WTC11 (cell line): ENCODE data around the gene GATA6. TPM values are rescaled to one million over a fixed set of nuclear protein-coding genes. Genes with fewer than 3 reads are reported as not detected.
A peak's percentile ranks its signal among the peaks of the same experiment; 100 is the strongest.

Experiments used
- ATAC-seq: fragments of 200-7000 bp; cut with Tn5 transposase; 2 replicates; pipeline ENCODE4 v1.10.0; 2021; ENCODE audit warnings: mild to moderate bottlenecking, moderate library complexity
- CTCF ChIA-PET: fragments of 300-600 bp; sonication (Branson Sonifier 250); formaldehyde crosslinking; loops from one replicate; lab custom pipeline; 2021; ENCODE audit warnings: antibody characterized with exemption; lab: Charles Lee
- POLR2A ChIA-PET: fragments of 350-600 bp; sonication (Branson Sonifier 250); formaldehyde crosslinking; loops from one replicate; lab custom pipeline; 2021; ENCODE audit warnings: antibody characterized with exemption; lab: Charles Lee
- DNase-seq: peaks from one replicate; pipeline ENCODE4 v3.0.0; 2021; ENCODE audit warnings: low spot score
- H3K27ac Mint-ChIP-seq: 2 replicates; pipeline ENCODE4 v1.8.0; 2021; ENCODE audit warnings: mixed read lengths
- H3K27me3 Mint-ChIP-seq: 2 replicates; pipeline ENCODE4 v1.8.0; 2021; ENCODE audit warnings: low read depth, mild to moderate bottlenecking, moderate library complexity, mixed read lengths
- H3K36me3 Mint-ChIP-seq: 2 replicates; pipeline ENCODE4 v1.8.0; 2021; ENCODE audit warnings: mixed read lengths
- H3K4me1 Mint-ChIP-seq: 2 replicates; pipeline ENCODE4 v1.8.0; 2022; ENCODE audit warnings: mixed read lengths
- H3K4me3 Mint-ChIP-seq: 2 replicates; pipeline ENCODE4 v1.8.0; 2021; ENCODE audit warnings: mild to moderate bottlenecking, moderate library complexity, mixed read lengths
- H3K9me3 Mint-ChIP-seq: 2 replicates; pipeline ENCODE4 v1.8.0; 2021; ENCODE audit warnings: mixed read lengths
- ELF4 ChIP-seq: sonication (generic); formaldehyde crosslinking; IDR thresholded peaks from 2 replicates; pipeline ENCODE4 v1.8.1; 2022; ENCODE audit warnings: low read depth, mild to moderate bottlenecking, moderate library complexity, missing genetic modification reagents
- ESRRA ChIP-seq: sonication (generic); formaldehyde crosslinking; IDR thresholded peaks from 2 replicates; pipeline ENCODE4 v1.8.1; 2022; ENCODE audit warnings: mild to moderate bottlenecking, missing genetic modification reagents, borderline replicate concordance
- ETV6 ChIP-seq: sonication (generic); formaldehyde crosslinking; IDR thresholded peaks from 2 replicates; pipeline ENCODE4 v1.8.1; 2022; ENCODE audit warnings: mild to moderate bottlenecking, missing genetic modification reagents
- MYBL2 ChIP-seq: sonication (generic); formaldehyde crosslinking; IDR thresholded peaks from 2 replicates; pipeline ENCODE4 v1.8.1; 2023; ENCODE audit warnings: mild to moderate bottlenecking, moderate library complexity, missing genetic modification reagents
- NFE2L1 ChIP-seq: sonication (generic); formaldehyde crosslinking; IDR thresholded peaks from 2 replicates; pipeline ENCODE4 v1.8.1; 2023; ENCODE audit warnings: missing genetic modification reagents
- NFYB ChIP-seq: sonication (generic); formaldehyde crosslinking; conservative IDR thresholded peaks from 2 replicates; pipeline ENCODE4 v1.8.0; 2022; ENCODE audit warnings: low read depth, missing genetic modification reagents
- NR1H2 ChIP-seq: sonication (generic); formaldehyde crosslinking; IDR thresholded peaks from 2 replicates; pipeline ENCODE4 v1.9.0; 2021; ENCODE audit warnings: mild to moderate bottlenecking, moderate library complexity, missing genetic modification reagents
- NR3C1 ChIP-seq: sonication (generic); formaldehyde crosslinking; conservative IDR thresholded peaks from 2 replicates; pipeline ENCODE4 v1.8.1; 2023; ENCODE audit warnings: low read depth, mild to moderate bottlenecking, missing genetic modification reagents
- OVOL2 ChIP-seq: fragments of 250-450 bp; sonication (Bioruptor Pico); IDR thresholded peaks from 2 replicates; pipeline ENCODE4 v1.9.0; 2021; ENCODE audit warnings: mild to moderate bottlenecking, borderline replicate concordance
- RELA ChIP-seq: sonication (generic); formaldehyde crosslinking; IDR thresholded peaks from 2 replicates; pipeline ENCODE4 v1.8.1; 2022; ENCODE audit warnings: missing genetic modification reagents, mild to moderate bottlenecking, borderline replicate concordance
- RORB ChIP-seq: fragments of 250-450 bp; sonication (Bioruptor Pico); IDR thresholded peaks from 2 replicates; pipeline ENCODE4 v1.9.0; 2021; ENCODE audit warnings: mild to moderate bottlenecking
- SMAD3 ChIP-seq: sonication (generic); formaldehyde crosslinking; IDR thresholded peaks from 2 replicates; pipeline ENCODE4 v1.8.0; 2022; ENCODE audit warnings: missing genetic modification reagents, mild to moderate bottlenecking, borderline replicate concordance
- SMAD4 ChIP-seq: sonication (generic); formaldehyde crosslinking; IDR thresholded peaks from 2 replicates; pipeline ENCODE4 v1.8.0; 2022; ENCODE audit warnings: mild to moderate bottlenecking, missing genetic modification reagents
- SOX15 ChIP-seq: fragments of 250-450 bp; sonication (Bioruptor Pico); IDR thresholded peaks from 2 replicates; pipeline ENCODE4 v1.9.0; 2021; ENCODE audit warnings: mild to moderate bottlenecking
- TCF7 ChIP-seq: sonication (generic); formaldehyde crosslinking; IDR thresholded peaks from 2 replicates; pipeline ENCODE4 v1.8.0; 2022; ENCODE audit warnings: mild to moderate bottlenecking, low read depth, missing genetic modification reagents, moderate library complexity
- ZNF317 ChIP-seq: sonication (generic); formaldehyde crosslinking; IDR thresholded peaks from 2 replicates; pipeline ENCODE4 v1.8.1; 2023; ENCODE audit warnings: low read depth, mild to moderate bottlenecking, moderate library complexity, missing genetic modification reagents, borderline replicate concordance
- total RNA-seq: library from RNA; stranded (reverse); gene quantifications from 3 replicates; pipeline ENCODE4 v1.2.3, GENCODE V29; 2021
- TF ChIP-seq, protein P1 (sequence below): sonication (generic); formaldehyde crosslinking; IDR thresholded peaks from 2 replicates; pipeline ENCODE4 v1.8.0; 2023; ENCODE audit warnings: mild to moderate bottlenecking, missing genetic modification reagents
- TF ChIP-seq, protein P2 (sequence below): sonication (generic); formaldehyde crosslinking; IDR thresholded peaks from 2 replicates; pipeline ENCODE4 v1.8.1; 2023; ENCODE audit warnings: mild to moderate bottlenecking, missing genetic modification reagents
- TF ChIP-seq, protein P3 (sequence below): sonication (generic); formaldehyde crosslinking; IDR thresholded peaks from 2 replicates; pipeline ENCODE4 v1.8.1; 2023; ENCODE audit warnings: mild to moderate bottlenecking, missing genetic modification reagents
- TF ChIP-seq, protein P4 (sequence below): sonication (generic); formaldehyde crosslinking; IDR thresholded peaks from 2 replicates; pipeline ENCODE4 v1.8.1; 2023; ENCODE audit warnings: mild to moderate bottlenecking, moderate library complexity, missing genetic modification reagents
- TF ChIP-seq, protein P5 (sequence below): sonication (generic); formaldehyde crosslinking; IDR thresholded peaks from 2 replicates; pipeline ENCODE4 v1.8.0; 2022; ENCODE audit warnings: mild to moderate bottlenecking, missing genetic modification reagents
- TF ChIP-seq, protein P6 (sequence below): sonication (generic); formaldehyde crosslinking; IDR thresholded peaks from 2 replicates; pipeline ENCODE4 v1.8.1; 2022; ENCODE audit warnings: mild to moderate bottlenecking, missing genetic modification reagents, moderate library complexity, borderline replicate concordance

GATA6 gene
- total RNA-seq, 1 experiment from 2014 or later, result 0.15 TPM

DNA sequence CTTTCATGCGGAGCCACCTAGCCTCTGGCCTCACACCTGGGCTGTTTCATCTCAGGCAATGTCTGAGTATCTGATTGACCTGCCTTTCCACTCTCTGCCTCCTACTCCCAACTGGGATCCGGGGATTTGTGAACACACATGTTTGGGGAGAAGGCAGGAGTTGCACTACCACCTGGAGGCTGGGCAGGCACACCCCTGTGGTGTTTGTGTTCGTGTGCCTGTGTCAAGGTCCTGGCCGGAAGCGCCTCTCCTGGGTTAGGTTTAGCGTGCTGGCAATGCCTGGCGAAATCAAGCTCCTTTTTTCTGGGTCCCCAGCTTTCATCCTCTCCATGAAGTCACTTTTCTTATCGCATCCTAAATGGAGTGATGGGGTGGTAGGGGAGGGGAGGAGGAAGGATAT lies 63.9 kb downstream of the GATA6 start:
- Mint-ChIP-seq H3K27me3 (no peaks in the 10 kb centered on the region; the same call in none of the 2 replicates), H3K9me3 (0 out of 2 replicates have a peak, but pooled peaks cover 3% of the 10 kb centered on the region), H3K36me3 (no peaks in the 10 kb centered on the region), H3K4me3 (no peak overlapping the region), H3K27ac (no peak overlapping the region), H3K4me1 (peaks cover 10% of the 10 kb centered on the region)
- ATAC-seq, result peak; percentile 67
- CTCF ChIA-PET, result interaction anchor here (0.6 to 1.5 kb wide), 5 partner anchors 40 to 91 kb away, joined by 3 to 10 read pairs (median 3); no protein-coding TSS in a partner anchor
- TF ChIP-seq RELA (CRISPR knock-in tag) (no peak), TCF7 (CRISPR knock-in tag) (no peak), SOX15 (CRISPR knock-in tag) (no peak), NR3C1 (CRISPR knock-in tag) (no peak), ETV6 (CRISPR knock-in tag) (no peak), SMAD3 (no peak), SMAD4 (CRISPR knock-in tag) (no peak), MYBL2 (CRISPR knock-in tag) (no peak), RORB (CRISPR knock-in tag) (no peak)
- no peak for DNase-seq
- POLR2A ChIA-PET, result interaction anchor here (0.5 to 0.6 kb wide), 2 partner anchors 28 to 59 kb away, joined by 3 to 5 read pairs; no protein-coding TSS in a partner anchor

DNA sequence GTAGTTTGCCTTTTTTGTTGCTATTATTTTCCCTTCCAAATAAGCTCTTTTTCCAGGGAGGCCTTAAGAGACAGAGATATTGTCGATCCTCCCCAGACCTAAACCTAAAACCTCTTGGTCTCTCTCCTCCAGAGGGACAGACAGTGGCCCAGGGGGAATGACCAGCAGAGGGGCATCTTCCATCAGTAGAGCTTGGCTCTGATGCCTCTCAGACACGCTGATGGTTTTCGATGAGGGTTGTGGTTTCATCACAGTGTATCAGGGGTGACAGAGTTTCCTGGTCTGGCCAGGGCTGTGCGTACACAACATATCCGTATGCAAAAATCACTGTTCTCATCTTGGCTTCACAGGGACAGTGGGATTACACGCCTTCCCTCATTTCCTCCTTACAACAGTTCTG lies 68.6 kb downstream of the GATA6 start:
- DNase-seq, result no peak
- Mint-ChIP-seq H3K4me3 (no peak overlapping the region), H3K9me3 (0 out of 2 replicates have a peak, but pooled peaks cover 3% of the 10 kb centered on the region), H3K4me1 (peaks cover 17% of the 10 kb centered on the region), H3K27me3 (no peaks in the 10 kb centered on the region; the same call in 1 of the 2 replicates)
- CTCF ChIA-PET, result interaction anchor here (1.2 to 1.3 kb wide), 2 partner anchors 18 to 141 kb away, joined by 3 to 5 read pairs; no protein-coding TSS in a partner anchor
- no peak for ATAC-seq
- TF ChIP-seq, protein P1, sequence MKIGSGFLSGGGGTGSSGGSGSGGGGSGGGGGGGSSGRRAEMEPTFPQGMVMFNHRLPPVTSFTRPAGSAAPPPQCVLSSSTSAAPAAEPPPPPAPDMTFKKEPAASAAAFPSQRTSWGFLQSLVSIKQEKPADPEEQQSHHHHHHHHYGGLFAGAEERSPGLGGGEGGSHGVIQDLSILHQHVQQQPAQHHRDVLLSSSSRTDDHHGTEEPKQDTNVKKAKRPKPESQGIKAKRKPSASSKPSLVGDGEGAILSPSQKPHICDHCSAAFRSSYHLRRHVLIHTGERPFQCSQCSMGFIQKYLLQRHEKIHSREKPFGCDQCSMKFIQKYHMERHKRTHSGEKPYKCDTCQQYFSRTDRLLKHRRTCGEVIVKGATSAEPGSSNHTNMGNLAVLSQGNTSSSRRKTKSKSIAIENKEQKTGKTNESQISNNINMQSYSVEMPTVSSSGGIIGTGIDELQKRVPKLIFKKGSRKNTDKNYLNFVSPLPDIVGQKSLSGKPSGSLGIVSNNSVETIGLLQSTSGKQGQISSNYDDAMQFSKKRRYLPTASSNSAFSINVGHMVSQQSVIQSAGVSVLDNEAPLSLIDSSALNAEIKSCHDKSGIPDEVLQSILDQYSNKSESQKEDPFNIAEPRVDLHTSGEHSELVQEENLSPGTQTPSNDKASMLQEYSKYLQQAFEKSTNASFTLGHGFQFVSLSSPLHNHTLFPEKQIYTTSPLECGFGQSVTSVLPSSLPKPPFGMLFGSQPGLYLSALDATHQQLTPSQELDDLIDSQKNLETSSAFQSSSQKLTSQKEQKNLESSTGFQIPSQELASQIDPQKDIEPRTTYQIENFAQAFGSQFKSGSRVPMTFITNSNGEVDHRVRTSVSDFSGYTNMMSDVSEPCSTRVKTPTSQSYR (CRISPR knock-in tag), result no peak
- TF ChIP-seq, protein P2, sequence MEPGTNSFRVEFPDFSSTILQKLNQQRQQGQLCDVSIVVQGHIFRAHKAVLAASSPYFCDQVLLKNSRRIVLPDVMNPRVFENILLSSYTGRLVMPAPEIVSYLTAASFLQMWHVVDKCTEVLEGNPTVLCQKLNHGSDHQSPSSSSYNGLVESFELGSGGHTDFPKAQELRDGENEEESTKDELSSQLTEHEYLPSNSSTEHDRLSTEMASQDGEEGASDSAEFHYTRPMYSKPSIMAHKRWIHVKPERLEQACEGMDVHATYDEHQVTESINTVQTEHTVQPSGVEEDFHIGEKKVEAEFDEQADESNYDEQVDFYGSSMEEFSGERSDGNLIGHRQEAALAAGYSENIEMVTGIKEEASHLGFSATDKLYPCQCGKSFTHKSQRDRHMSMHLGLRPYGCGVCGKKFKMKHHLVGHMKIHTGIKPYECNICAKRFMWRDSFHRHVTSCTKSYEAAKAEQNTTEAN (CRISPR knock-in tag), result no peak
- TF ChIP-seq MYBL2 (CRISPR knock-in tag), result no peak
- TF ChIP-seq, all 79 proteins: peak for 0
- Mint-ChIP-seq H3K36me3 (no peaks in the 10 kb centered on the region), H3K27ac (no peak overlapping the region)
- POLR2A ChIA-PET, result no interaction called here

DNA sequence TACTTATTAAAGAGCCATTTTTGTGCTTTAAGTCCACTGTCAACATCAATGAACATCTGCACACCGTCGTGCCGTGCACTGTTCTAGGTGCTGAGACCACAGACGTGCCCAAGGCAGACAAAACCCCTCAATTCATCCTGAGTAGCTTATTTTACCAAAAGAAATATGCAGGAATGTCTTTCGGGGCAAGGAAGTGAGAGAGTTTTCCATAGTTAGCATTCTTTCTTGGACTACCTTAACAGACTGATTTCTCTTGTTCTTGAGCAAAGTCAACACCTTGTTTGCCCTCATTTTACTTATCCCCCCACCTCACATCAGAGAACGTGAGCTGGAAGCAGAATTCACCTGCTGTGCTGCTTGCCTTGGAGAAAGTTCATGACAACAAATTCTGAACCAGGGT lies 69.3 kb downstream of the GATA6 start:
- no peaks in the 10 kb centered on the region; the same call in 1 of the 2 replicates for H3K27me3 Mint-ChIP-seq
- peaks cover 11% of the 10 kb centered on the region for H3K4me1 Mint-ChIP-seq
- no peak for DNase-seq
- H3K36me3 Mint-ChIP-seq, result no peaks in the 10 kb centered on the region
- ChIA-PET POLR2A (no interaction called here), CTCF (interaction anchor here (1.2 to 1.3 kb wide), 2 partner anchors 19 to 140 kb away, joined by 3 to 5 read pairs; no protein-coding TSS in a partner anchor)
- no peak overlapping the region for H3K27ac Mint-ChIP-seq
- no peak; the same call in 1 of the 2 replicates for ATAC-seq
- H3K4me3 Mint-ChIP-seq, result no peak overlapping the region
- 0 out of 2 replicates have a peak, but pooled peaks cover 3% of the 10 kb centered on the region for H3K9me3 Mint-ChIP-seq
- no peak for TF ChIP-seq RORB (CRISPR knock-in tag)
- no peak for TF ChIP-seq RELA (CRISPR knock-in tag)
- no peak for TF ChIP-seq ZNF317
- no peak for TF ChIP-seq NFE2L1 (CRISPR knock-in tag)
- TF ChIP-seq, protein P3, sequence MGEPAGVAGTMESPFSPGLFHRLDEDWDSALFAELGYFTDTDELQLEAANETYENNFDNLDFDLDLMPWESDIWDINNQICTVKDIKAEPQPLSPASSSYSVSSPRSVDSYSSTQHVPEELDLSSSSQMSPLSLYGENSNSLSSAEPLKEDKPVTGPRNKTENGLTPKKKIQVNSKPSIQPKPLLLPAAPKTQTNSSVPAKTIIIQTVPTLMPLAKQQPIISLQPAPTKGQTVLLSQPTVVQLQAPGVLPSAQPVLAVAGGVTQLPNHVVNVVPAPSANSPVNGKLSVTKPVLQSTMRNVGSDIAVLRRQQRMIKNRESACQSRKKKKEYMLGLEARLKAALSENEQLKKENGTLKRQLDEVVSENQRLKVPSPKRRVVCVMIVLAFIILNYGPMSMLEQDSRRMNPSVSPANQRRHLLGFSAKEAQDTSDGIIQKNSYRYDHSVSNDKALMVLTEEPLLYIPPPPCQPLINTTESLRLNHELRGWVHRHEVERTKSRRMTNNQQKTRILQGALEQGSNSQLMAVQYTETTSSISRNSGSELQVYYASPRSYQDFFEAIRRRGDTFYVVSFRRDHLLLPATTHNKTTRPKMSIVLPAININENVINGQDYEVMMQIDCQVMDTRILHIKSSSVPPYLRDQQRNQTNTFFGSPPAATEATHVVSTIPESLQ, result no peak
- no peak for TF ChIP-seq NR1H2 (CRISPR knock-in tag)
- TF ChIP-seq, protein P4, sequence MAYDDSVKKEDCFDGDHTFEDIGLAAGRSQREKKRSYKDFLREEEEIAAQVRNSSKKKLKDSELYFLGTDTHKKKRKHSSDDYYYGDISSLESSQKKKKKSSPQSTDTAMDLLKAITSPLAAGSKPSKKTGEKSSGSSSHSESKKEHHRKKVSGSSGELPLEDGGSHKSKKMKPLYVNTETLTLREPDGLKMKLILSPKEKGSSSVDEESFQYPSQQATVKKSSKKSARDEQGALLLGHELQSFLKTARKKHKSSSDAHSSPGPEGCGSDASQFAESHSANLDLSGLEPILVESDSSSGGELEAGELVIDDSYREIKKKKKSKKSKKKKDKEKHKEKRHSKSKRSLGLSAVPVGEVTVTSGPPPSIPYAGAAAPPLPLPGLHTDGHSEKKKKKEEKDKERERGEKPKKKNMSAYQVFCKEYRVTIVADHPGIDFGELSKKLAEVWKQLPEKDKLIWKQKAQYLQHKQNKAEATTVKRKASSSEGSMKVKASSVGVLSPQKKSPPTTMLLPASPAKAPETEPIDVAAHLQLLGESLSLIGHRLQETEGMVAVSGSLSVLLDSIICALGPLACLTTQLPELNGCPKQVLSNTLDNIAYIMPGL (CRISPR knock-in tag), result no peak
- no peak for TF ChIP-seq ESRRA (CRISPR knock-in tag)
- no peak for TF ChIP-seq SMAD3
- no peak for TF ChIP-seq OVOL2 (CRISPR knock-in tag)
- TF ChIP-seq ELF4 (CRISPR knock-in tag), result no peak
- TF ChIP-seq, protein P5, sequence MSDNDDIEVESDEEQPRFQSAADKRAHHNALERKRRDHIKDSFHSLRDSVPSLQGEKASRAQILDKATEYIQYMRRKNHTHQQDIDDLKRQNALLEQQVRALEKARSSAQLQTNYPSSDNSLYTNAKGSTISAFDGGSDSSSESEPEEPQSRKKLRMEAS (CRISPR knock-in tag), result no peak
- TF ChIP-seq NFYB (CRISPR knock-in tag), result no peak
- TF ChIP-seq, protein P6, sequence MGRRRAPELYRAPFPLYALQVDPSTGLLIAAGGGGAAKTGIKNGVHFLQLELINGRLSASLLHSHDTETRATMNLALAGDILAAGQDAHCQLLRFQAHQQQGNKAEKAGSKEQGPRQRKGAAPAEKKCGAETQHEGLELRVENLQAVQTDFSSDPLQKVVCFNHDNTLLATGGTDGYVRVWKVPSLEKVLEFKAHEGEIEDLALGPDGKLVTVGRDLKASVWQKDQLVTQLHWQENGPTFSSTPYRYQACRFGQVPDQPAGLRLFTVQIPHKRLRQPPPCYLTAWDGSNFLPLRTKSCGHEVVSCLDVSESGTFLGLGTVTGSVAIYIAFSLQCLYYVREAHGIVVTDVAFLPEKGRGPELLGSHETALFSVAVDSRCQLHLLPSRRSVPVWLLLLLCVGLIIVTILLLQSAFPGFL (CRISPR knock-in tag), result no peak
